Prostate gland (tissue), 2 donors: ENCODE data around the gene TMEM30A. TPM values are rescaled to one million over a fixed set of nuclear protein-coding genes. Genes with fewer than 3 reads are reported as not detected.
A peak's percentile ranks its signal among the peaks of the same experiment; 100 is the strongest.

ENCODE experiments used
- DNase-seq: peaks from one replicate; pipeline ENCODE4 v3.0.0-alpha.2; 2019; ENCODE audit warnings: low spot score
- H3K27ac ChIP-seq, 2 donors: fragments of 200-600 bp; sonication (generic); 2 replicates each; pipeline ENCODE4 v1.5.1; 2017 to 2019
- H3K27me3 ChIP-seq: fragments of 200-600 bp; sonication (generic); replicated peaks from 2 replicates; pipeline ENCODE4 v1.5.1; 2019; ENCODE audit not compliant: insufficient read depth
- H3K36me3 ChIP-seq, 2 donors: fragments of 200-600 bp; sonication (generic); 1 replicate in 1 of 2; 2 replicates in 1 of 2; pipeline versions ENCODE4 v1.5.1 to v1.8.1; 2017 to 2019
- H3K4me1 ChIP-seq: fragments of 200-600 bp; sonication (generic); replicated peaks from 2 replicates; pipeline ENCODE4 v1.5.1; 2019
- H3K4me3 ChIP-seq, 2 donors: fragments of 200-600 bp; sonication (generic); 2 replicates each; pipeline ENCODE4 v1.5.1; 2017 to 2019
- H3K9me3 ChIP-seq: fragments of 200-600 bp; sonication (generic); 2 replicates; pipeline ENCODE4 v1.5.1; 2017
- CTCF ChIP-seq, 4 experiments: fragments of 200-600 bp in 2 of 4; fragments of 450-650 bp in 2 of 4; sonication (generic) in 2 of 4; IDR thresholded peaks; 1 replicate in 3 of 4; 2 replicates in 1 of 4; pipeline ENCODE4 v1.5.1; 2016 to 2019; ENCODE audit warnings: antibody characterized with exemption in 4 of 4, mild to moderate bottlenecking in 2 of 4, moderate library complexity in 2 of 4
- POLR2A ChIP-seq: fragments of 450-650 bp; IDR thresholded peaks from one replicate; pipeline ENCODE4 v1.6.1; 2016; ENCODE audit warnings: antibody characterized with exemption, mild to moderate bottlenecking
- POLR2AphosphoS5 ChIP-seq: sonication (generic); formaldehyde crosslinking; IDR thresholded peaks from one replicate; pipeline ENCODE4 v1.6.1; 2017; ENCODE audit warnings: antibody characterized with exemption
- WGBS: methylation state at CpG from one replicate; pipeline ENCODE4 v1.1.5; 2018; 5-methylcytosine and 5-hydroxymethylcytosine counted together
- intact Hi-C: fragments of 100-400 bp; cut with DNase I; formaldehyde crosslinking; loops from one replicate; pipeline ENCODE4 v1.14.2; 2022
- total RNA-seq, 2 donors: library from RNA; depleted of rRNA; stranded (reverse); fragments of >200 nt; gene quantifications; one replicate each; pipeline ENCODE4 v1.1.0, GENCODE V29; 2016

Gene TMEM30A
- total RNA-seq, 2 donors from 2014 or later, result 60.5 to 82.3 TPM

- TF ChIP-seq POLR2A (peak; percentile 66), POLR2AphosphoS5 (peak; percentile 98), CTCF (IDR thresholded peaks at IDR 0.05) (no peak)
- Histone ChIP-seq H3K4me3 (peak within 1 kb of the TSS; percentile 78), H3K4me1 (peaks cover 2% of the 10 kb centered on the region), H3K36me3 (peaks cover 0 to 3% of the 10 kb centered on the region in 2 donors), H3K27me3 (no peaks in the 10 kb centered on the region), H3K27ac (peak within 1 kb of the TSS; percentile 93 to 95), H3K9me3 (no peaks in the 10 kb centered on the region)
- intact Hi-C loops, result loop anchor here (5.0 kb wide), 1 partner anchor 1721 kb away; the partner anchor contains the start of gene EEF1A1
- DNase-seq, result peak; percentile 94
- under 1% methylated on average over 36 of the region's 36 CpGs for WGBS
These were observed 41.1 kb downstream of the TMEM30A start, which contains the start of gene COX7A2 for GRCh38 chr6:75243333-75244062. COX7A2 (minus strand) TSS chr6:75243801; CDS start chr6:75243734, 67 bp downstream.

DNA sequence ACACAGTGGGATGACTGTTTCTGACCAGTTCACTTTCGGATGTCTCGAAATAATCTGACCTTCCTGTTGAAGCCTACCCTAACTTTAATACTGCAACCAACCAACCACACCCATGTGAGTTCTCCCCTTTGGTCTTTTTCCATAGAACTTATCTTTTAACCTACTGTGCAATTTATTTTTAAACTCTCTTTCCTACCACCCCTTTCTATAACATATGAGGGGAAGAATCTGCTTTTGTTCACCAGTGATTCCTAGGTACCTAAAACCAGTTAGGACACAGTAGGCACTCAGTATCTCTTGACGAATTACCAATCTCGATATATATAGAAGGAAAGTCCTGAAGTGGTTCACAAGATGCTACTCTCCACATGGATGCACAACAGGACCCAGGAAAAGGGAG lies 48.0 kb downstream of the TMEM30A start:
- TF ChIP-seq POLR2A (no peak), POLR2AphosphoS5 (no peak), CTCF (IDR thresholded peaks at IDR 0.05) (no peak)
- WGBS, result 92% methylated on average over 4 of the region's 4 CpGs
- H3K9me3 ChIP-seq, result no peaks in the 10 kb centered on the region
- no peaks in the 10 kb centered on the region for H3K27me3 ChIP-seq
- intact Hi-C loops, result no loop called here
- no peak overlapping the region for H3K4me3 ChIP-seq
- DNase-seq, result no peak
- H3K36me3 ChIP-seq, result peaks cover 0 to 3% of the 10 kb centered on the region in 2 donors
- H3K4me1 ChIP-seq, result peaks cover 1% of the 10 kb centered on the region
- H3K27ac ChIP-seq, result no peak overlapping the region

DNA sequence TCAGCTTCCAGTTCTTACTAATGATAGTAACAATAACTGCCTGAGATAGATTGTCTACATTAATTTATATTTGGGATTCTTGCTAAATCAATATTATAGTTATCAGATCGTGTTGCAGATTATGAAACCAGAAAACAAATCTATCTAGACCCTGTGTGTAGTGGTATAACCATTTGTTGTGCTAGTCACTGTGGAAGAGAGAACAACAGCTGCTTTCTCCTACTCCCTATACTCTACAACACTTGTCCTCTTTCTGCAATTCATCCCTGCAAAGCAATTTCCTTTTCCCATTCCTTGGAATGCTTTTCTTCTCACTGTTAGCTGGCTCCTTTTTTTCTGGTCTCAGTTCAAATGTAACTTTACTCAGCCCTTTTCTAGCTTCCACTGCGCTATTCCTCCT lies 49.3 kb downstream of the TMEM30A start:
- H3K36me3 ChIP-seq, result peaks cover 0 to 3% of the 10 kb centered on the region in 2 donors
- intact Hi-C loops, result no loop called here
- H3K27ac ChIP-seq, result no peak overlapping the region
- no peak overlapping the region for H3K4me3 ChIP-seq
- H3K27me3 ChIP-seq, result no peaks in the 10 kb centered on the region
- H3K4me1 ChIP-seq, result no peaks in the 10 kb centered on the region
- no peak for DNase-seq
- TF ChIP-seq POLR2AphosphoS5, result no peak
- TF ChIP-seq POLR2A, result no peak
- no peak for TF ChIP-seq CTCF (IDR thresholded peaks at IDR 0.05)
- no peaks in the 10 kb centered on the region for H3K9me3 ChIP-seq
- WGBS, result 94% methylated on average over 2 of the region's 2 CpGs

DNA sequence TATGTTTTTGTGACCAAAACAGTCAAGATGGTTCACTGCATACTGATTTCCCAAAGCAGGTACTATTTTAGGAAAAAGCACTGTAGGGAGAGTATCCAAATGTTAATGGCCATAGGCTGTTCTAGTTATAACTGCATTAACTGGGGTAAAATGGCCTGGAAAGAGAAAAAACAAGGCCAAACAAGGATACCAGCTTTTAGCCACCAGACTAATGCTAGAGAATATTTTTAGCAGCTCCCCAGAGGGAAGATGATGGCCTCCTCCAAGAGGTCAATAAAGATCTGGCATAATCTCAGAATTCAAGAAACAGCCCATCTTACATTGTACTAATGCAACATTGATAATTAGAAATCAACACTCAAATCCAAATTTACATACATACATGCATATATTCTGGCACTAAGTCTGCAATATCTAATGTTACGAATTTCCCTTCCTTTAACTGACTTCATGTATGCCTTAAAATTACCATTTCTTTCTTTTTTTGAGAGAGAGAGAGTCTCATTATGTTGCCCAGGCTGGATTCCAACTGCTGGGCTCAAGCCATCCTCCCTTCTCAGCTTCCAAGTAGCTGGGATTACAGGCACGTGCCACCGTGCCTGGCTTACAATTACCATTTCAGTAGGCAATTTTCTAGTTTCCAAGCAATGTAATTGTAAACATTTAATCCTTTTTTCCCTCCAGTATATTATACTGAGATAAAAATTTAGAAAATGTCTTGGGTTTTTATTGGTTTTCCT lies 50.3 kb downstream of the TMEM30A start:
- 40% methylated on average over 3 of the region's 3 CpGs for WGBS
- no peaks in the 10 kb centered on the region for H3K27me3 ChIP-seq
- intact Hi-C loops, result no loop called here

More for the DNA sequence above, 50.3 kb downstream of the TMEM30A start:
- Histone ChIP-seq H3K36me3 (no peaks in the 10 kb centered on the region), H3K9me3 (no peaks in the 10 kb centered on the region), H3K27ac (no peak overlapping the region), H3K4me1 (no peaks in the 10 kb centered on the region), H3K4me3 (no peak overlapping the region)
- TF ChIP-seq POLR2A, result no peak
- no peak for TF ChIP-seq CTCF (IDR thresholded peaks at IDR 0.05)
- TF ChIP-seq POLR2AphosphoS5, result no peak
- DNase-seq, result no peak
